ENCODE data around the gene SARNP.

DNA sequence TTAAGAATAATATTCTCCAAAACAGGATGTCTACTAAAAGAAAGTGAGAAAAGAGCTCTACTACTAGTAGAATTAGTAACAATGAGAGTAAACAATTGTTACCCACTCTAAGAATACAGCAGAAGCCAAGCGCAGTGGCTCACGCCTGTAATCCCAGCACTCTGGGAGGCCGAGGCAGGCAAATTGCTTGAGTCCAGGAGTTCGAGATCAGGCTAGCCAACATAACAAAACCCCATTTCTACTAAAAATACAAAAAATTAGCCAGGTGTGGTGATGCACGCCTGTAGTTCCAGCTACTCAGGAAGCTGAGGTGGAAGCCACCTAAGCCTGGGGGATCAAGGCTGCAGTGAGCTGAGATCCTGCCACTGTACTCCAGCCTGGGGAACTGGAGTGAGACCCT, 7.2 kb upstream of the SARNP start:
- TF ChIP-seq, protein P1, sequence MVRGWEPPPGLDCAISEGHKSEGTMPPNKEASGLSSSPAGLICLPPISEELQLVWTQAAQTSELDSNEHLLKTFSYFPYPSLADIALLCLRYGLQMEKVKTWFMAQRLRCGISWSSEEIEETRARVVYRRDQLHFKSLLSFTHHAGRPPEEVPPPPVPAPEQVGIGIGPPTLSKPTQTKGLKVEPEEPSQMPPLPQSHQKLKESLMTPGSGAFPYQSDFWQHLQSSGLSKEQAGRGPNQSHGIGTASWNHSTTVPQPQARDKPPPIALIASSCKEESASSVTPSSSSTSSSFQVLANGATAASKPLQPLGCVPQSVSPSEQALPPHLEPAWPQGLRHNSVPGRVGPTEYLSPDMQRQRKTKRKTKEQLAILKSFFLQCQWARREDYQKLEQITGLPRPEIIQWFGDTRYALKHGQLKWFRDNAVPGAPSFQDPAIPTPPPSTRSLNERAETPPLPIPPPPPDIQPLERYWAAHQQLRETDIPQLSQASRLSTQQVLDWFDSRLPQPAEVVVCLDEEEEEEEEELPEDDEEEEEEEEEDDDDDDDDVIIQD (CRISPR knock-in tag; IDR thresholded peaks at IDR 0.05) = no peak
- TF ChIP-seq, protein P2, sequence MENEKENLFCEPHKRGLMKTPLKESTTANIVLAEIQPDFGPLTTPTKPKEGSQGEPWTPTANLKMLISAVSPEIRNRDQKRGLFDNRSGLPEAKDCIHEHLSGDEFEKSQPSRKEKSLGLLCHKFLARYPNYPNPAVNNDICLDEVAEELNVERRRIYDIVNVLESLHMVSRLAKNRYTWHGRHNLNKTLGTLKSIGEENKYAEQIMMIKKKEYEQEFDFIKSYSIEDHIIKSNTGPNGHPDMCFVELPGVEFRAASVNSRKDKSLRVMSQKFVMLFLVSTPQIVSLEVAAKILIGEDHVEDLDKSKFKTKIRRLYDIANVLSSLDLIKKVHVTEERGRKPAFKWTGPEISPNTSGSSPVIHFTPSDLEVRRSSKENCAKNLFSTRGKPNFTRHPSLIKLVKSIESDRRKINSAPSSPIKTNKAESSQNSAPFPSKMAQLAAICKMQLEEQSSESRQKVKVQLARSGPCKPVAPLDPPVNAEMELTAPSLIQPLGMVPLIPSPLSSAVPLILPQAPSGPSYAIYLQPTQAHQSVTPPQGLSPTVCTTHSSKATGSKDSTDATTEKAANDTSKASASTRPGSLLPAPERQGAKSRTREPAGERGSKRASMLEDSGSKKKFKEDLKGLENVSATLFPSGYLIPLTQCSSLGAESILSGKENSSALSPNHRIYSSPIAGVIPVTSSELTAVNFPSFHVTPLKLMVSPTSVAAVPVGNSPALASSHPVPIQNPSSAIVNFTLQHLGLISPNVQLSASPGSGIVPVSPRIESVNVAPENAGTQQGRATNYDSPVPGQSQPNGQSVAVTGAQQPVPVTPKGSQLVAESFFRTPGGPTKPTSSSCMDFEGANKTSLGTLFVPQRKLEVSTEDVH (IDR thresholded peaks at IDR 0.05; ENCODE audit: low read depth, partially characterized antibody) = no peak
- TF ChIP-seq MIER1 (IDR thresholded peaks at IDR 0.05; ENCODE audit: low read depth) = no peak
- TF ChIP-seq CREB1 (IDR thresholded peaks at IDR 0.05) = no peak
- TF ChIP-seq CREB1 (CRISPR knock-in tag; IDR thresholded peaks at IDR 0.05) = no peak
- no peak for TF ChIP-seq NCOA2 (IDR thresholded peaks at IDR 0.05; ENCODE audit: partially characterized antibody in 2 of 2)
- TF ChIP-seq BRCA1 (IDR thresholded peaks at IDR 0.05) = no peak
- no peak for TF ChIP-seq BRCA1 (CRISPR knock-in tag; IDR thresholded peaks at IDR 0.05)
- TF ChIP-seq POLR2A (conservative IDR thresholded peaks at IDR 0.05) = no peak
- TF ChIP-seq, protein P3, sequence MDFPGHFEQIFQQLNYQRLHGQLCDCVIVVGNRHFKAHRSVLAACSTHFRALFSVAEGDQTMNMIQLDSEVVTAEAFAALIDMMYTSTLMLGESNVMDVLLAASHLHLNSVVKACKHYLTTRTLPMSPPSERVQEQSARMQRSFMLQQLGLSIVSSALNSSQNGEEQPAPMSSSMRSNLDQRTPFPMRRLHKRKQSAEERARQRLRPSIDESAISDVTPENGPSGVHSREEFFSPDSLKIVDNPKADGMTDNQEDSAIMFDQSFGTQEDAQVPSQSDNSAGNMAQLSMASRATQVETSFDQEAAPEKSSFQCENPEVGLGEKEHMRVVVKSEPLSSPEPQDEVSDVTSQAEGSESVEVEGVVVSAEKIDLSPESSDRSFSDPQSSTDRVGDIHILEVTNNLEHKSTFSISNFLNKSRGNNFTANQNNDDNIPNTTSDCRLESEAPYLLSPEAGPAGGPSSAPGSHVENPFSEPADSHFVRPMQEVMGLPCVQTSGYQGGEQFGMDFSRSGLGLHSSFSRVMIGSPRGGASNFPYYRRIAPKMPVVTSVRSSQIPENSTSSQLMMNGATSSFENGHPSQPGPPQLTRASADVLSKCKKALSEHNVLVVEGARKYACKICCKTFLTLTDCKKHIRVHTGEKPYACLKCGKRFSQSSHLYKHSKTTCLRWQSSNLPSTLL (IDR thresholded peaks at IDR 0.05) = no peak
- no peak for TF ChIP-seq RBM22 (IDR thresholded peaks at IDR 0.05; ENCODE audit: low read depth, low read length, poor library complexity, severe bottlenecking)
- no peak for TF ChIP-seq FOXA1 (IDR thresholded peaks at IDR 0.05; ENCODE audit: borderline replicate concordance)
- TF ChIP-seq RBBP5 (IDR thresholded peaks at IDR 0.05; ENCODE audit: borderline replicate concordance, insufficient read depth, low read length, poor library complexity, severe bottlenecking) = no peak

All from K562 (cell line).